Colon (tissue), 2 donors: ENCODE data around the gene DNAJC15.

Experiments used
- FAIRE-seq: peaks from 2 replicates; lab custom pipeline; 2012; peaks lifted over from hg19 to GRCh38; lab: Jason Lieb, UNC
- donor health status: control.
- donor health status: control.

The DNAJC15 gene

GRCh38 chr13:43157796-43158195 lies 134.4 kb downstream of the DNAJC15 start:
- no peak for FAIRE-seq

GRCh38 chr13:43158516-43158915 lies 135.1 kb downstream of the DNAJC15 start:
- FAIRE-seq = no peak

GRCh38 chr13:43159026-43159461 lies 135.7 kb downstream of the DNAJC15 start:
- FAIRE-seq = no peak
